CD14-positive monocyte (primary cell): ENCODE data around the gene GOLGA3. TPM values are rescaled to one million over a fixed set of nuclear protein-coding genes. Genes with fewer than 3 reads are reported as not detected.

Experiments
- DNase-seq, 3 donors: peaks; one replicate each; pipeline ENCODE4 v3.0.0-alpha.2; 2011 to 2022
- H2AFZ ChIP-seq: 2 replicates; pipeline ENCODE4 v1.6.0; 2012; ENCODE audit warnings: mild to moderate bottlenecking, low read depth, low read length, inconsistent platforms; ENCODE audit not compliant: insufficient read depth, poor library complexity, severe bottlenecking
- H3K27ac ChIP-seq, 2 donors: 1 replicate in 1 of 2; 2 replicates in 1 of 2; pipeline ENCODE4 v1.5.1; 2012 to 2013; ENCODE audit warnings: low read length in 2 of 2, control low read depth in 1 of 2, inconsistent platforms in 1 of 2, low read depth in 1 of 2, mild to moderate bottlenecking in 1 of 2
- H3K27me3 ChIP-seq, 2 donors: one replicate each; pipeline versions ENCODE4 v1.6.0 to v1.6.1; 2011 to 2013; ENCODE audit warnings: low read length in 2 of 2; ENCODE audit not compliant: control insufficient read depth in 2 of 2, insufficient read depth in 2 of 2
- H3K36me3 ChIP-seq, 2 donors: replicated peaks in 1 of 2; 1 replicate in 1 of 2; 2 replicates in 1 of 2; pipeline versions ENCODE4 v1.5.1 to v1.6.1; 2012 to 2013; ENCODE audit warnings: low read length in 2 of 2, control low read depth in 1 of 2, inconsistent platforms in 1 of 2, mild to moderate bottlenecking in 1 of 2; ENCODE audit not compliant: insufficient read depth in 2 of 2, control insufficient read depth in 1 of 2
- H3K4me1 ChIP-seq, 2 donors: 1 replicate in 1 of 2; 2 replicates in 1 of 2; pipeline versions ENCODE4 v1.5.1 to v1.6.1; 2012 to 2013; ENCODE audit warnings: low read length in 2 of 2, control low read depth in 1 of 2, inconsistent platforms in 1 of 2, mild to moderate bottlenecking in 1 of 2, moderate library complexity in 1 of 2; ENCODE audit not compliant: insufficient read depth in 2 of 2, control insufficient read depth in 1 of 2
- H3K4me2 ChIP-seq: replicated peaks from 2 replicates; pipeline ENCODE3; 2012; ENCODE audit warnings: low read length, moderate library complexity, mild to moderate bottlenecking; ENCODE audit not compliant: poor library complexity, severe bottlenecking; ENCODE audit errors: extremely low read depth
- H3K4me3 ChIP-seq, 3 experiments: fragments of 200-600 bp in 1 of 3; sonication (generic) in 1 of 3; replicated peaks in 1 of 3; 1 replicate in 2 of 3; 2 replicates in 1 of 3; pipeline ENCODE4 v1.5.1; 2011 to 2013; ENCODE audit warnings: low read length in 3 of 3, mild to moderate bottlenecking in 3 of 3, control low read depth in 2 of 3, low read depth in 2 of 3, inconsistent platforms in 1 of 3, moderate library complexity in 1 of 3
- H3K79me2 ChIP-seq: 2 replicates; pipeline ENCODE4 v1.6.0; 2012; ENCODE audit warnings: mild to moderate bottlenecking, control low read depth, inconsistent platforms, low read length, moderate library complexity; ENCODE audit not compliant: insufficient read depth
- H3K9ac ChIP-seq: 2 replicates; pipeline ENCODE4 v1.6.0; 2017; ENCODE audit warnings: low read length, mild to moderate bottlenecking; ENCODE audit not compliant: insufficient read depth, poor library complexity, severe bottlenecking
- H3K9me3 ChIP-seq, 2 donors: replicated peaks in 1 of 2; 1 replicate in 1 of 2; 2 replicates in 1 of 2; pipeline versions ENCODE4 v1.5.1 to v1.6.1; 2012 to 2013; ENCODE audit warnings: low read length in 2 of 2, control low read depth in 1 of 2; ENCODE audit not compliant: control insufficient read depth in 1 of 2, insufficient read depth in 1 of 2
- H4K20me1 ChIP-seq: 2 replicates; pipeline ENCODE4 v1.6.0; 2012; ENCODE audit warnings: mild to moderate bottlenecking, low read length, control low read depth, moderate library complexity; ENCODE audit not compliant: insufficient read depth
- H3K27ac Mint-ChIP-seq, 7 donors: one replicate each; pipeline ENCODE4 v1.8.0; 2020; ENCODE audit warnings: mild to moderate bottlenecking in 7 of 7, mixed read lengths in 7 of 7, moderate library complexity in 6 of 7, inconsistent platforms in 2 of 7
- H3K27me3 Mint-ChIP-seq, 3 donors: one replicate each; pipeline ENCODE4 v1.8.0; 2021 to 2022; ENCODE audit warnings: low read depth in 3 of 3, mild to moderate bottlenecking in 3 of 3, mixed read lengths in 3 of 3, moderate library complexity in 3 of 3, inconsistent platforms in 1 of 3
- H3K36me3 Mint-ChIP-seq, 2 donors: one replicate each; pipeline ENCODE4 v1.8.0; 2020; ENCODE audit warnings: mixed read lengths in 2 of 2, inconsistent platforms in 1 of 2, mild to moderate bottlenecking in 1 of 2
- H3K4me1 Mint-ChIP-seq: one replicate; pipeline ENCODE4 v1.8.0; 2020; ENCODE audit warnings: mild to moderate bottlenecking, mixed read lengths
- H3K4me3 Mint-ChIP-seq, 2 donors: one replicate each; pipeline ENCODE4 v1.8.0; 2020; ENCODE audit warnings: mild to moderate bottlenecking in 2 of 2, mixed read lengths in 2 of 2, moderate library complexity in 1 of 2
- H3K9me3 Mint-ChIP-seq, 7 donors: one replicate each; pipeline ENCODE4 v1.8.0; 2020 to 2022; ENCODE audit warnings: mixed read lengths in 7 of 7, mild to moderate bottlenecking in 6 of 7, moderate library complexity in 6 of 7, inconsistent platforms in 2 of 7
- CTCF ChIP-seq: fragments of 200-600 bp; IDR thresholded peaks from one replicate; pipeline ENCODE4 v1.8.0; 2022; ENCODE audit warnings: antibody characterized with exemption, mild to moderate bottlenecking
- WGBS: methylation state at CpG from one replicate; pipeline ENCODE4 v1.1.5; 2013; ENCODE audit warnings: missing lambda C conversion rate; ENCODE audit not compliant: insufficient coverage; 5-methylcytosine and 5-hydroxymethylcytosine counted together
- intact Hi-C, 2 donors: fragments of 100-400 bp; cut with micrococcal nuclease; formaldehyde crosslinking; loops; one replicate each; pipeline versions ENCODE4 v1.15.0 to v1.15.1; 2023
- polyA plus RNA-seq, 3 donors: library from polyadenylated mRNA; depleted of rRNA in 1 of 3; unstranded in 2 of 3; stranded (reverse) in 1 of 3; fragments of 300-500 nt in 2 of 3; fragments of >200 nt in 1 of 3; fragmentation: Illumina TruSeq in 2 of 3; gene quantifications; 1 replicate in 2 of 3; 2 replicates in 1 of 3; pipeline ENCODE4 v1.2.3, GENCODE V29; 2012 to 2021

Gene GOLGA3
- polyA plus RNA-seq, 3 donors, result 1.2 to 12.0 (median 2.4) TPM

GRCh38 chr12:132840536-132840935 lies 11.9 kb upstream of the GOLGA3 start:
- no peak overlapping the region for H3K4me3 Mint-ChIP-seq
- 95% methylated on average over 12 of the region's 20 CpGs for WGBS
- H3K36me3 Mint-ChIP-seq, result peaks cover 60 to 82% of the 10 kb centered on the region in 2 donors

GRCh38 chr12:132839558-132840235 lies 11.0 kb upstream of the GOLGA3 start:
- peaks cover 0 to 2% (median 1%) of the 10 kb centered on the region in 3 donors for H3K27me3 Mint-ChIP-seq
- no peak overlapping the region for H3K4me3 Mint-ChIP-seq
- H3K4me2 ChIP-seq, result no peak overlapping the region
- no peak for TF ChIP-seq CTCF
- peaks cover 11% of the 10 kb centered on the region for H4K20me1 ChIP-seq
- intact Hi-C loops, result no loop called here
- H3K27me3 ChIP-seq, result no peaks in the 10 kb centered on the region
- peaks cover 54 to 61% of the 10 kb centered on the region in 2 donors for H3K36me3 ChIP-seq
- H3K27ac ChIP-seq, result no peak overlapping the region
- no peaks in the 10 kb centered on the region for H3K4me1 ChIP-seq
- peak overlapping the region in 3 of 7 donors; percentile 38 to 61 (median 48) for H3K27ac Mint-ChIP-seq
- no peak overlapping the region for H3K4me3 ChIP-seq
- no peaks in the 10 kb centered on the region for H3K79me2 ChIP-seq
- no peak overlapping the region for H3K9ac ChIP-seq
- 92% methylated on average over 14 of the region's 14 CpGs for WGBS
- peaks cover 3% of the 10 kb centered on the region for H3K4me1 Mint-ChIP-seq
- H3K9me3 ChIP-seq, result no peaks in the 10 kb centered on the region
- H3K9me3 Mint-ChIP-seq, result peaks cover 0 to 6% (median 0%) of the 10 kb centered on the region in 7 donors
- no peak overlapping the region for H2AFZ ChIP-seq
- no peak for DNase-seq
- H3K36me3 Mint-ChIP-seq, result peaks cover 60 to 83% of the 10 kb centered on the region in 2 donors

More at GRCh38 chr12:132840536-132840935, 11.9 kb upstream of the GOLGA3 start:
- Histone ChIP-seq H3K4me3 (no peak overlapping the region), H3K36me3 (peaks cover 59 to 68% of the 10 kb centered on the region in 2 donors), H3K9ac (no peak overlapping the region), H3K4me2 (no peak overlapping the region), H3K4me1 (no peaks in the 10 kb centered on the region), H3K27me3 (no peaks in the 10 kb centered on the region), H3K9me3 (no peaks in the 10 kb centered on the region), H2AFZ (no peak overlapping the region), H4K20me1 (peaks cover 11% of the 10 kb centered on the region), H3K27ac (no peak overlapping the region), H3K79me2 (no peaks in the 10 kb centered on the region)
- peaks cover 3% of the 10 kb centered on the region for H3K4me1 Mint-ChIP-seq
- intact Hi-C loops, result no loop called here
- no peak overlapping the region for H3K27ac Mint-ChIP-seq
- DNase-seq, result no peak
- H3K27me3 Mint-ChIP-seq, result peaks cover 0 to 2% (median 1%) of the 10 kb centered on the region in 3 donors
- H3K9me3 Mint-ChIP-seq, result peaks cover 0 to 6% (median 0%) of the 10 kb centered on the region in 7 donors
- no peak for TF ChIP-seq CTCF
